GM23338 (cell line): ENCODE results near the gene HNF4A. TPM values are rescaled to one million over a fixed set of nuclear protein-coding genes. Genes with fewer than 3 reads are reported as not detected.

Experiments used
- ATAC-seq: fragments of 200-7000 bp; cut with Tn5 transposase; 3 replicates; pipeline ENCODE4 v1.9.1; 2020
- DNase-seq: peaks from one replicate; pipeline ENCODE4 v3.0.0-alpha.2; 2015; ENCODE audit warnings: low spot score
- H2AFZ ChIP-seq: fragments of 200-600 bp; sonication (generic); 2 replicates; pipeline ENCODE4 v1.8.0; 2016; ENCODE audit warnings: antibody characterized with exemption, mild to moderate bottlenecking, moderate library complexity
- H3F3A ChIP-seq: fragments of 200-600 bp; sonication (generic); replicated peaks from 2 replicates; pipeline ENCODE4 v1.8.0; 2017; ENCODE audit warnings: antibody characterized with exemption, mixed run types, low read depth
- H3K27ac ChIP-seq: fragments of 200-600 bp; sonication (generic); 2 replicates; pipeline ENCODE4 v1.6.1; 2016; ENCODE audit warnings: low read depth
- H3K27me3 ChIP-seq: fragments of 200-600 bp; sonication (generic); 2 replicates; pipeline ENCODE4 v1.8.0; 2016; ENCODE audit warnings: mild to moderate bottlenecking, mixed run types, moderate library complexity; ENCODE audit not compliant: insufficient read depth
- H3K36me3 ChIP-seq: fragments of 200-600 bp; sonication (generic); 2 replicates; pipeline ENCODE4 v1.8.0; 2016; ENCODE audit warnings: mild to moderate bottlenecking; ENCODE audit not compliant: insufficient read depth
- H3K4me1 ChIP-seq: fragments of 200-600 bp; sonication (generic); 2 replicates; pipeline ENCODE4 v1.8.0; 2016; ENCODE audit warnings: mild to moderate bottlenecking, moderate library complexity; ENCODE audit not compliant: insufficient read depth
- H3K4me2 ChIP-seq: fragments of 200-600 bp; sonication (generic); 2 replicates; pipeline ENCODE4 v1.7.1; 2017; ENCODE audit warnings: mixed run types
- H3K4me3 ChIP-seq: fragments of 200-600 bp; sonication (generic); 2 replicates; pipeline ENCODE4 v1.6.1; 2016; ENCODE audit warnings: mixed run types
- H3K79me2 ChIP-seq: fragments of 200-600 bp; sonication (generic); replicated peaks from 2 replicates; pipeline ENCODE4 v1.8.0; 2017; ENCODE audit warnings: mild to moderate bottlenecking; ENCODE audit not compliant: insufficient read depth
- H3K9me2 ChIP-seq: fragments of 200-600 bp; sonication (generic); 2 replicates; pipeline ENCODE4 v1.8.0; 2017; ENCODE audit not compliant: insufficient read depth
- H4K20me1 ChIP-seq: fragments of 200-600 bp; sonication (generic); replicated peaks from 2 replicates; pipeline ENCODE4 v1.8.0; 2017; ENCODE audit warnings: mild to moderate bottlenecking; ENCODE audit not compliant: insufficient read depth
- H3K27ac Mint-ChIP-seq: 2 replicates; pipeline ENCODE4 v1.8.0; 2020; ENCODE audit warnings: inconsistent platforms, mild to moderate bottlenecking, moderate library complexity, mixed read lengths
- H3K27me3 Mint-ChIP-seq: 3 replicates; pipeline ENCODE4 v1.8.0; 2022; ENCODE audit warnings: low read depth, mild to moderate bottlenecking, moderate library complexity, mixed read lengths, inconsistent platforms; ENCODE audit not compliant: insufficient read depth, poor library complexity
- H3K36me3 Mint-ChIP-seq: 3 replicates; pipeline ENCODE4 v1.8.0; 2021; ENCODE audit warnings: low read depth, mild to moderate bottlenecking, inconsistent platforms, moderate library complexity, mixed read lengths
- H3K4me1 Mint-ChIP-seq: 3 replicates; pipeline ENCODE4 v1.8.0; 2020; ENCODE audit warnings: mild to moderate bottlenecking, inconsistent platforms, mixed read lengths
- H3K4me3 Mint-ChIP-seq: 3 replicates; pipeline ENCODE4 v1.8.0; 2021; ENCODE audit warnings: moderate library complexity, mild to moderate bottlenecking, inconsistent platforms, mixed read lengths
- H3K9me3 Mint-ChIP-seq: 3 replicates; pipeline ENCODE4 v1.8.0; 2020; ENCODE audit warnings: moderate library complexity, mild to moderate bottlenecking, inconsistent platforms, mixed read lengths
- CREB1 ChIP-seq: fragments of 250-450 bp; sonication (Bioruptor Pico); IDR thresholded peaks from 2 replicates; pipeline ENCODE4 v1.5.0; 2020; ENCODE audit warnings: low read depth, mild to moderate bottlenecking, moderate library complexity
- EZH2 ChIP-seq: fragments of 200-600 bp; sonication (generic); IDR thresholded peaks from one replicate; pipeline ENCODE4 v1.8.0; 2017; ENCODE audit warnings: antibody characterized with exemption, mild to moderate bottlenecking, low read depth; ENCODE audit not compliant: unreplicated experiment
- EZH2phosphoT487 ChIP-seq: fragments of 200-600 bp; sonication (generic); IDR thresholded peaks from one replicate; pipeline ENCODE4 v1.8.1; 2018; ENCODE audit warnings: antibody characterized with exemption; ENCODE audit not compliant: unreplicated experiment
- JUNB ChIP-seq: IDR thresholded peaks from one replicate; pipeline ENCODE4 v1.6.1; 2016; ENCODE audit warnings: antibody characterized with exemption; ENCODE audit not compliant: unreplicated experiment
- NANOG ChIP-seq: IDR thresholded peaks from 2 replicates; pipeline ENCODE4 v1.6.1; 2016; ENCODE audit warnings: antibody characterized with exemption, borderline replicate concordance
- POLR2AphosphoS5 ChIP-seq: IDR thresholded peaks from 2 replicates; pipeline ENCODE4 v1.6.1; 2016; ENCODE audit warnings: antibody characterized with exemption, low read depth
- STAT1 ChIP-seq: IDR thresholded peaks from one replicate; pipeline ENCODE4 v1.6.1; 2016; ENCODE audit warnings: antibody characterized with exemption; ENCODE audit not compliant: unreplicated experiment
- ZNF114 ChIP-seq: fragments of 250-450 bp; sonication (Bioruptor Pico); IDR thresholded peaks from 2 replicates; pipeline ENCODE4 v1.5.0; 2020; ENCODE audit warnings: mild to moderate bottlenecking, moderate library complexity
- ZNF331 ChIP-seq: fragments of 250-450 bp; sonication (Bioruptor Pico); IDR thresholded peaks from 2 replicates; pipeline ENCODE4 v1.5.0; 2020; ENCODE audit warnings: low read depth, mild to moderate bottlenecking, moderate library complexity
- polyA plus RNA-seq: library from polyadenylated mRNA; unstranded; fragments of >200 nt; fragmentation: Nextera tagmentation; extraction: Ambion mirVana; gene quantifications from 2 replicates; pipeline ENCODE4 v1.2.1, GENCODE V29; 2016
- total RNA-seq: library from RNA; depleted of rRNA; stranded (reverse); fragments of >200 nt; shearing (Covaris generic); gene quantifications from 2 replicates; pipeline ENCODE4 v1.2.3, GENCODE V29; 2014
- TF ChIP-seq, protein P1 (sequence below): IDR thresholded peaks from 2 replicates; pipeline ENCODE4 v1.6.1; 2016; ENCODE audit warnings: antibody characterized with exemption
- TF ChIP-seq, protein P2 (sequence below), 2 experiments: fragments of 200-600 bp in 1 of 2; sonication (generic) in 1 of 2; conservative IDR thresholded peaks; 2 replicates each; pipeline versions ENCODE4 v1.5.1 to v1.6.1; 2016 to 2017; ENCODE audit warnings: antibody characterized with exemption in 2 of 2, low read depth in 2 of 2, mild to moderate bottlenecking in 2 of 2, moderate library complexity in 1 of 2
- TF ChIP-seq, protein P3 (sequence below): fragments of 250-450 bp; sonication (Bioruptor Pico); IDR thresholded peaks from 2 replicates; pipeline ENCODE4 v1.5.0; 2020; ENCODE audit warnings: mild to moderate bottlenecking, moderate library complexity
- TF ChIP-seq, protein P4 (sequence below): IDR thresholded peaks from one replicate; pipeline ENCODE4 v1.6.1; 2018; ENCODE audit warnings: antibody characterized with exemption; ENCODE audit not compliant: unreplicated experiment

Gene HNF4A
- total and polyA plus RNA-seq, 2 experiments from 2014 or later: not detected

DNA sequence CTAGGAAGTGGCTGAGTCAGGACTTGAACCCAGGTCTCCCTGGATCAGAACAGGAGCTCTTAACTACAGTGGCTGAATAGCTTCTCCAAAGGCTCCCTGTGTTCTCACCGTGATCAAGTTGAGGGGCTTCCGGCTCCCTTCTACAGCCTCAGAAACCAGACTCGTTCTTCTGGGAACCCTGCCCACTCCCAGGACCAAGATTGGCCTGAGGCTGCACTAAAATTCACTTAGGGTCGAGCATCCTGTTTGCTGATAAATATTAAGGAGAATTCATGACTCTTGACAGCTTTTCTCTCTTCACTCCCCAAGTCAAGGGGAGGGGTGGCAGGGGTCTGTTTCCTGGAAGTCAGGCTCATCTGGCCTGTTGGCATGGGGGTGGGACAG is 75.6 kb downstream of the HNF4A start:
- H3K36me3 Mint-ChIP-seq: no peaks in the 10 kb centered on the region
- no peak overlapping the region for H3K27ac ChIP-seq
- no peak overlapping the region for H2AFZ ChIP-seq
- no peak overlapping the region for H3K4me3 Mint-ChIP-seq
- H3K4me3 ChIP-seq: no peak overlapping the region
- H3K79me2 ChIP-seq: no peaks in the 10 kb centered on the region
- no peaks in the 10 kb centered on the region for H3K4me1 ChIP-seq
- no peak for TF ChIP-seq EZH2
- no peak for TF ChIP-seq STAT1
- TF ChIP-seq, protein P1, sequence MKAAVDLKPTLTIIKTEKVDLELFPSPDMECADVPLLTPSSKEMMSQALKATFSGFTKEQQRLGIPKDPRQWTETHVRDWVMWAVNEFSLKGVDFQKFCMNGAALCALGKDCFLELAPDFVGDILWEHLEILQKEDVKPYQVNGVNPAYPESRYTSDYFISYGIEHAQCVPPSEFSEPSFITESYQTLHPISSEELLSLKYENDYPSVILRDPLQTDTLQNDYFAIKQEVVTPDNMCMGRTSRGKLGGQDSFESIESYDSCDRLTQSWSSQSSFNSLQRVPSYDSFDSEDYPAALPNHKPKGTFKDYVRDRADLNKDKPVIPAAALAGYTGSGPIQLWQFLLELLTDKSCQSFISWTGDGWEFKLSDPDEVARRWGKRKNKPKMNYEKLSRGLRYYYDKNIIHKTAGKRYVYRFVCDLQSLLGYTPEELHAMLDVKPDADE: no peak
- TF ChIP-seq, protein P2, sequence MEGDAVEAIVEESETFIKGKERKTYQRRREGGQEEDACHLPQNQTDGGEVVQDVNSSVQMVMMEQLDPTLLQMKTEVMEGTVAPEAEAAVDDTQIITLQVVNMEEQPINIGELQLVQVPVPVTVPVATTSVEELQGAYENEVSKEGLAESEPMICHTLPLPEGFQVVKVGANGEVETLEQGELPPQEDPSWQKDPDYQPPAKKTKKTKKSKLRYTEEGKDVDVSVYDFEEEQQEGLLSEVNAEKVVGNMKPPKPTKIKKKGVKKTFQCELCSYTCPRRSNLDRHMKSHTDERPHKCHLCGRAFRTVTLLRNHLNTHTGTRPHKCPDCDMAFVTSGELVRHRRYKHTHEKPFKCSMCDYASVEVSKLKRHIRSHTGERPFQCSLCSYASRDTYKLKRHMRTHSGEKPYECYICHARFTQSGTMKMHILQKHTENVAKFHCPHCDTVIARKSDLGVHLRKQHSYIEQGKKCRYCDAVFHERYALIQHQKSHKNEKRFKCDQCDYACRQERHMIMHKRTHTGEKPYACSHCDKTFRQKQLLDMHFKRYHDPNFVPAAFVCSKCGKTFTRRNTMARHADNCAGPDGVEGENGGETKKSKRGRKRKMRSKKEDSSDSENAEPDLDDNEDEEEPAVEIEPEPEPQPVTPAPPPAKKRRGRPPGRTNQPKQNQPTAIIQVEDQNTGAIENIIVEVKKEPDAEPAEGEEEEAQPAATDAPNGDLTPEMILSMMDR (conservative IDR thresholded peaks at IDR 0.05; ENCODE audit: low read depth in 2 of 2): no peak
- TF ChIP-seq EZH2phosphoT487: no peak
- TF ChIP-seq ZNF114 (CRISPR knock-in tag): no peak
- no peak for TF ChIP-seq CREB1 (CRISPR knock-in tag)
- TF ChIP-seq JUNB: no peak
- TF ChIP-seq, protein P3, sequence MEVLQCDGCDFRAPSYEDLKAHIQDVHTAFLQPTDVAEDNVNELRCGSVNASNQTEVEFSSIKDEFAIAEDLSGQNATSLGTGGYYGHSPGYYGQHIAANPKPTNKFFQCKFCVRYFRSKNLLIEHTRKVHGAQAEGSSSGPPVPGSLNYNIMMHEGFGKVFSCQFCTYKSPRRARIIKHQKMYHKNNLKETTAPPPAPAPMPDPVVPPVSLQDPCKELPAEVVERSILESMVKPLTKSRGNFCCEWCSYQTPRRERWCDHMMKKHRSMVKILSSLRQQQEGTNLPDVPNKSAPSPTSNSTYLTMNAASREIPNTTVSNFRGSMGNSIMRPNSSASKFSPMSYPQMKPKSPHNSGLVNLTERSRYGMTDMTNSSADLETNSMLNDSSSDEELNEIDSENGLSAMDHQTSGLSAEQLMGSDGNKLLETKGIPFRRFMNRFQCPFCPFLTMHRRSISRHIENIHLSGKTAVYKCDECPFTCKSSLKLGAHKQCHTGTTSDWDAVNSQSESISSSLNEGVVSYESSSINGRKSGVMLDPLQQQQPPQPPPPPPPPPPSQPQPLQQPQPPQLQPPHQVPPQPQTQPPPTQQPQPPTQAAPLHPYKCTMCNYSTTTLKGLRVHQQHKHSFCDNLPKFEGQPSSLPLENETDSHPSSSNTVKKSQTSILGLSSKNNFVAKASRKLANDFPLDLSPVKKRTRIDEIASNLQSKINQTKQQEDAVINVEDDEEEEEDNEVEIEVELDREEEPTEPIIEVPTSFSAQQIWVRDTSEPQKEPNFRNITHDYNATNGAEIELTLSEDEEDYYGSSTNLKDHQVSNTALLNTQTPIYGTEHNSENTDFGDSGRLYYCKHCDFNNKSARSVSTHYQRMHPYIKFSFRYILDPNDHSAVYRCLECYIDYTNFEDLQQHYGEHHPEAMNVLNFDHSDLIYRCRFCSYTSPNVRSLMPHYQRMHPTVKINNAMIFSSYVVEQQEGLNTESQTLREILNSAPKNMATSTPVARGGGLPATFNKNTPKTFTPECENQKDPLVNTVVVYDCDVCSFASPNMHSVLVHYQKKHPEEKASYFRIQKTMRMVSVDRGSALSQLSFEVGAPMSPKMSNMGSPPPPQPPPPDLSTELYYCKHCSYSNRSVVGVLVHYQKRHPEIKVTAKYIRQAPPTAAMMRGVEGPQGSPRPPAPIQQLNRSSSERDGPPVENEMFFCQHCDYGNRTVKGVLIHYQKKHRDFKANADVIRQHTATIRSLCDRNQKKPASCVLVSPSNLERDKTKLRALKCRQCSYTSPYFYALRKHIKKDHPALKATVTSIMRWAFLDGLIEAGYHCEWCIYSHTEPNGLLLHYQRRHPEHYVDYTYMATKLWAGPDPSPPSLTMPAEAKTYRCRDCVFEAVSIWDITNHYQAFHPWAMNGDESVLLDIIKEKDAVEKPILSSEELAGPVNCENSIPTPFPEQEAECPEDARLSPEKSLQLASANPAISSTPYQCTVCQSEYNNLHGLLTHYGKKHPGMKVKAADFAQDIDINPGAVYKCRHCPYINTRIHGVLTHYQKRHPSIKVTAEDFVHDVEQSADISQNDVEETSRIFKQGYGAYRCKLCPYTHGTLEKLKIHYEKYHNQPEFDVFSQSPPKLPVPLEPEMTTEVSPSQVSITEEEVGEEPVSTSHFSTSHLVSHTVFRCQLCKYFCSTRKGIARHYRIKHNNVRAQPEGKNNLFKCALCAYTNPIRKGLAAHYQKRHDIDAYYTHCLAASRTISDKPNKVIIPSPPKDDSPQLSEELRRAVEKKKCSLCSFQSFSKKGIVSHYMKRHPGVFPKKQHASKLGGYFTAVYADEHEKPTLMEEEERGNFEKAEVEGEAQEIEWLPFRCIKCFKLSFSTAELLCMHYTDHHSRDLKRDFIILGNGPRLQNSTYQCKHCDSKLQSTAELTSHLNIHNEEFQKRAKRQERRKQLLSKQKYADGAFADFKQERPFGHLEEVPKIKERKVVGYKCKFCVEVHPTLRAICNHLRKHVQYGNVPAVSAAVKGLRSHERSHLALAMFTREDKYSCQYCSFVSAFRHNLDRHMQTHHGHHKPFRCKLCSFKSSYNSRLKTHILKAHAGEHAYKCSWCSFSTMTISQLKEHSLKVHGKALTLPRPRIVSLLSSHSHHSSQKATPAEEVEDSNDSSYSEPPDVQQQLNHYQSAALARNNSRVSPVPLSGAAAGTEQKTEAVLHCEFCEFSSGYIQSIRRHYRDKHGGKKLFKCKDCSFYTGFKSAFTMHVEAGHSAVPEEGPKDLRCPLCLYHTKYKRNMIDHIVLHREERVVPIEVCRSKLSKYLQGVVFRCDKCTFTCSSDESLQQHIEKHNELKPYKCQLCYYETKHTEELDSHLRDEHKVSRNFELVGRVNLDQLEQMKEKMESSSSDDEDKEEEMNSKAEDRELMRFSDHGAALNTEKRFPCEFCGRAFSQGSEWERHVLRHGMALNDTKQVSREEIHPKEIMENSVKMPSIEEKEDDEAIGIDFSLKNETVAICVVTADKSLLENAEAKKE (CRISPR knock-in tag): no peak
- TF ChIP-seq ZNF331 (CRISPR knock-in tag): no peak
- TF ChIP-seq NANOG: no peak
- no peak for TF ChIP-seq POLR2AphosphoS5
- TF ChIP-seq, protein P4, sequence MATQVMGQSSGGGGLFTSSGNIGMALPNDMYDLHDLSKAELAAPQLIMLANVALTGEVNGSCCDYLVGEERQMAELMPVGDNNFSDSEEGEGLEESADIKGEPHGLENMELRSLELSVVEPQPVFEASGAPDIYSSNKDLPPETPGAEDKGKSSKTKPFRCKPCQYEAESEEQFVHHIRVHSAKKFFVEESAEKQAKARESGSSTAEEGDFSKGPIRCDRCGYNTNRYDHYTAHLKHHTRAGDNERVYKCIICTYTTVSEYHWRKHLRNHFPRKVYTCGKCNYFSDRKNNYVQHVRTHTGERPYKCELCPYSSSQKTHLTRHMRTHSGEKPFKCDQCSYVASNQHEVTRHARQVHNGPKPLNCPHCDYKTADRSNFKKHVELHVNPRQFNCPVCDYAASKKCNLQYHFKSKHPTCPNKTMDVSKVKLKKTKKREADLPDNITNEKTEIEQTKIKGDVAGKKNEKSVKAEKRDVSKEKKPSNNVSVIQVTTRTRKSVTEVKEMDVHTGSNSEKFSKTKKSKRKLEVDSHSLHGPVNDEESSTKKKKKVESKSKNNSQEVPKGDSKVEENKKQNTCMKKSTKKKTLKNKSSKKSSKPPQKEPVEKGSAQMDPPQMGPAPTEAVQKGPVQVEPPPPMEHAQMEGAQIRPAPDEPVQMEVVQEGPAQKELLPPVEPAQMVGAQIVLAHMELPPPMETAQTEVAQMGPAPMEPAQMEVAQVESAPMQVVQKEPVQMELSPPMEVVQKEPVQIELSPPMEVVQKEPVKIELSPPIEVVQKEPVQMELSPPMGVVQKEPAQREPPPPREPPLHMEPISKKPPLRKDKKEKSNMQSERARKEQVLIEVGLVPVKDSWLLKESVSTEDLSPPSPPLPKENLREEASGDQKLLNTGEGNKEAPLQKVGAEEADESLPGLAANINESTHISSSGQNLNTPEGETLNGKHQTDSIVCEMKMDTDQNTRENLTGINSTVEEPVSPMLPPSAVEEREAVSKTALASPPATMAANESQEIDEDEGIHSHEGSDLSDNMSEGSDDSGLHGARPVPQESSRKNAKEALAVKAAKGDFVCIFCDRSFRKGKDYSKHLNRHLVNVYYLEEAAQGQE: no peak
- H3K27me3 ChIP-seq: no peaks in the 10 kb centered on the region
- ATAC-seq: no peak
- H4K20me1 ChIP-seq: no peaks in the 10 kb centered on the region
- H3K4me2 ChIP-seq: no peak overlapping the region
- no peaks in the 10 kb centered on the region for H3K9me3 Mint-ChIP-seq
- DNase-seq: no peak
- no peak overlapping the region for H3K27ac Mint-ChIP-seq
- no peaks in the 10 kb centered on the region for H3F3A ChIP-seq
- H3K9me2 ChIP-seq: peaks cover 4% of the 10 kb centered on the region; the same call in 1 of the 2 replicates
- no peaks in the 10 kb centered on the region for H3K36me3 ChIP-seq
- H3K27me3 Mint-ChIP-seq: peaks cover 7% of the 10 kb centered on the region
- no peaks in the 10 kb centered on the region for H3K4me1 Mint-ChIP-seq
